HepG2 (cell line): ENCODE data around the gene DHX57. TPM values are rescaled to one million over a fixed set of nuclear protein-coding genes. Genes with fewer than 3 reads are reported as not detected.
A peak's percentile ranks its signal among the peaks of the same experiment; 100 is the strongest.

Experiments
- ATAD3A ChIP-seq: sonication (generic); formaldehyde crosslinking; IDR thresholded peaks from 2 replicates; pipeline ENCODE4 v1.4.0; 2020; ENCODE audit warnings: missing genetic modification reagents
- DR1 ChIP-seq: sonication (generic); formaldehyde crosslinking; IDR thresholded peaks from 2 replicates; pipeline ENCODE4 v1.8.0; 2021; ENCODE audit warnings: mild to moderate bottlenecking, missing genetic modification reagents, inconsistent platforms
- ETV6 ChIP-seq: sonication (generic); formaldehyde crosslinking; conservative IDR thresholded peaks from 2 replicates; pipeline ENCODE4 v1.4.0; 2020; ENCODE audit warnings: missing genetic modification reagents
- FOXA1 ChIP-seq, 2 experiments: fragments of 450-650 bp in 1 of 2; sonication (generic) in 1 of 2; formaldehyde crosslinking in 1 of 2; IDR thresholded peaks; 2 replicates each; pipeline versions ENCODE4 v1.4.0 to v1.6.1; 2016 to 2020; ENCODE audit warnings: missing genetic modification reagents in 1 of 2
- GATAD2A ChIP-seq: IDR thresholded peaks from 2 replicates; pipeline ENCODE4 v1.6.1; 2016
- HDAC1 ChIP-seq: sonication (generic); formaldehyde crosslinking; IDR thresholded peaks from 2 replicates; pipeline ENCODE4 v1.5.1; 2020; ENCODE audit warnings: mild to moderate bottlenecking, missing genetic modification reagents
- HNRNPH1 ChIP-seq: fragments of 200-400 bp; formaldehyde crosslinking; optimal IDR thresholded peaks from 2 replicates; pipeline ENCODE3; 2017; ENCODE audit warnings: mild to moderate bottlenecking, low read depth, low read length
- MAFF ChIP-seq: IDR thresholded peaks from 2 replicates; pipeline ENCODE4 v1.6.1; 2011; ENCODE audit warnings: low read depth, low read length, improper control_type of control experiment
- SIN3A ChIP-seq: IDR thresholded peaks from 2 replicates; pipeline ENCODE4 v1.6.1; 2011; ENCODE audit warnings: low read depth, mild to moderate bottlenecking, control low read depth, low read length, borderline replicate concordance
- SOX6 ChIP-seq, 2 experiments: fragments of 450-650 bp in 1 of 2; sonication (generic) in 1 of 2; formaldehyde crosslinking in 1 of 2; IDR thresholded peaks; 2 replicates each; pipeline versions ENCODE4 v1.4.0 to v1.6.1; 2017 to 2020; ENCODE audit warnings: antibody characterized with exemption in 1 of 2, mild to moderate bottlenecking in 1 of 2, missing genetic modification reagents in 1 of 2
- TAF1 ChIP-seq: sonication (generic); formaldehyde crosslinking; IDR thresholded peaks from 2 replicates; pipeline ENCODE4 v1.4.0; 2020; ENCODE audit warnings: missing genetic modification reagents
- ZKSCAN5 ChIP-seq: sonication (generic); formaldehyde crosslinking; IDR thresholded peaks from 2 replicates; pipeline ENCODE4 v1.5.1; 2020; ENCODE audit warnings: mild to moderate bottlenecking, missing genetic modification reagents
- ZNF343 ChIP-seq: sonication (generic); formaldehyde crosslinking; IDR thresholded peaks from 2 replicates; pipeline ENCODE4 v1.4.0; 2020; ENCODE audit warnings: mild to moderate bottlenecking, missing genetic modification reagents
- ZNF484 ChIP-seq: sonication (generic); formaldehyde crosslinking; IDR thresholded peaks from 2 replicates; pipeline ENCODE4 v1.5.1; 2020; ENCODE audit warnings: mild to moderate bottlenecking, low read depth, missing genetic modification reagents, borderline replicate concordance
- polyA plus RNA-seq, 8 experiments: library from polyadenylated mRNA; depleted of rRNA in 3 of 8; stranded (reverse) in 7 of 8; unstranded in 1 of 8; fragments of >200 nt; fragmentation: Illumina TruSeq in 4 of 8; extraction: Trizol in 4 of 8; gene quantifications; 2 replicates each; pipeline versions ENCODE4 v1.2.1 to v1.2.3, GENCODE V29; 2011 to 2016; ENCODE audit warnings: low read depth in 4 of 8, missing spikeins in 1 of 8, mixed read lengths in 1 of 8; ENCODE audit not compliant: insufficient read depth in 1 of 8
- total RNA-seq, 5 experiments: library from RNA; depleted of rRNA; stranded (reverse); fragments of >200 nt; fragmentation: Illumina TruSeq; extraction: Trizol; gene quantifications; 2 replicates each; pipeline ENCODE4 v1.2.3, GENCODE V29; 2016; ENCODE audit warnings: low read depth in 1 of 5
- TF ChIP-seq, protein P1 (sequence below): IDR thresholded peaks from 2 replicates; pipeline ENCODE4 v1.6.1; 2016; ENCODE audit warnings: low read depth, missing genetic modification reagents, missing compliant biosample characterization
- TF ChIP-seq, protein P2 (sequence below): sonication (generic); formaldehyde crosslinking; IDR thresholded peaks from 2 replicates; pipeline ENCODE4 v1.9.0; 2022; ENCODE audit warnings: low read depth, missing genetic modification reagents
- TF ChIP-seq, protein P3 (sequence below): sonication (generic); formaldehyde crosslinking; IDR thresholded peaks from 2 replicates; pipeline ENCODE4 v1.5.0; 2020; ENCODE audit warnings: mild to moderate bottlenecking, low read depth, missing genetic modification reagents, borderline replicate concordance
- TF ChIP-seq, protein P4 (sequence below): sonication (generic); formaldehyde crosslinking; IDR thresholded peaks from 2 replicates; pipeline ENCODE4 v1.5.0; 2020; ENCODE audit warnings: missing genetic modification reagents
- TF ChIP-seq, protein P5 (sequence below): sonication (generic); formaldehyde crosslinking; IDR thresholded peaks from 2 replicates; pipeline ENCODE4 v1.8.0; 2022; ENCODE audit warnings: missing genetic modification reagents, mild to moderate bottlenecking, moderate library complexity, borderline replicate concordance

The DHX57 gene
- total and polyA plus RNA-seq, 2 of the 13 experiments (the other 11 are each of a cell fraction or from before 2014, with no cell fraction given) = 9.2 to 24.2 TPM

DNA sequence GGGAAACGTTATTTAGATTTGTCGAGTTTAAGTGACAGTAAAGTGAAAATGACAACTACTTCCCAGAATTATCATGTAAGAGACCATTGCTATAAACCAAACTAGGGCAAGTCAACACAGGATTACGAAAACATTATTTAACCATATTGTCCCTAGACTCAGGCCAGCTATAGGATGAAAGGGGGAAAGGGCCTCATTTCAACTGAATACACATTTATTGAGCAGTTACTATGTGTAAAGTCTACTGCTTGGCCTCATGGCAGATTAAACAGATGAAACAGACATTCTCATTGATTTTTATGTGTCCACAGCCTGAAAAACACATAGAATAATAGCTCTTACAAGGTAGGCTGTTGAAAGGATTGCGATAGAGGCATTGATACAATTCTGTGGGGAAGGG lies 46.7 kb upstream of the DHX57 start (continued):
- TF ChIP-seq ZNF484 (CRISPR knock-in tag) (no peak), ETV6 (CRISPR knock-in tag) (no peak), SIN3A (no peak), ZKSCAN5 (CRISPR knock-in tag) (no peak), SOX6 (IDR thresholded peaks at IDR 0.05) (no peak), SOX6 (CRISPR knock-in tag; IDR thresholded peaks at IDR 0.05) (peak; percentile 67; the same call in 1 of the 2 replicates), GATAD2A (CRISPR knock-in tag) (peak; percentile 61), ATAD3A (CRISPR knock-in tag) (no peak), ZNF343 (no peak), HDAC1 (CRISPR knock-in tag) (0 out of 2 replicates have a peak, but pooled peaks have one; percentile 30), DR1 (CRISPR knock-in tag) (no peak), FOXA1 (IDR thresholded peaks at IDR 0.05) (no peak), FOXA1 (CRISPR knock-in tag; IDR thresholded peaks at IDR 0.05) (peak; percentile 56), TAF1 (CRISPR knock-in tag) (no peak), MAFF (no peak), HNRNPH1 (no peak)
- TF ChIP-seq, protein P1, sequence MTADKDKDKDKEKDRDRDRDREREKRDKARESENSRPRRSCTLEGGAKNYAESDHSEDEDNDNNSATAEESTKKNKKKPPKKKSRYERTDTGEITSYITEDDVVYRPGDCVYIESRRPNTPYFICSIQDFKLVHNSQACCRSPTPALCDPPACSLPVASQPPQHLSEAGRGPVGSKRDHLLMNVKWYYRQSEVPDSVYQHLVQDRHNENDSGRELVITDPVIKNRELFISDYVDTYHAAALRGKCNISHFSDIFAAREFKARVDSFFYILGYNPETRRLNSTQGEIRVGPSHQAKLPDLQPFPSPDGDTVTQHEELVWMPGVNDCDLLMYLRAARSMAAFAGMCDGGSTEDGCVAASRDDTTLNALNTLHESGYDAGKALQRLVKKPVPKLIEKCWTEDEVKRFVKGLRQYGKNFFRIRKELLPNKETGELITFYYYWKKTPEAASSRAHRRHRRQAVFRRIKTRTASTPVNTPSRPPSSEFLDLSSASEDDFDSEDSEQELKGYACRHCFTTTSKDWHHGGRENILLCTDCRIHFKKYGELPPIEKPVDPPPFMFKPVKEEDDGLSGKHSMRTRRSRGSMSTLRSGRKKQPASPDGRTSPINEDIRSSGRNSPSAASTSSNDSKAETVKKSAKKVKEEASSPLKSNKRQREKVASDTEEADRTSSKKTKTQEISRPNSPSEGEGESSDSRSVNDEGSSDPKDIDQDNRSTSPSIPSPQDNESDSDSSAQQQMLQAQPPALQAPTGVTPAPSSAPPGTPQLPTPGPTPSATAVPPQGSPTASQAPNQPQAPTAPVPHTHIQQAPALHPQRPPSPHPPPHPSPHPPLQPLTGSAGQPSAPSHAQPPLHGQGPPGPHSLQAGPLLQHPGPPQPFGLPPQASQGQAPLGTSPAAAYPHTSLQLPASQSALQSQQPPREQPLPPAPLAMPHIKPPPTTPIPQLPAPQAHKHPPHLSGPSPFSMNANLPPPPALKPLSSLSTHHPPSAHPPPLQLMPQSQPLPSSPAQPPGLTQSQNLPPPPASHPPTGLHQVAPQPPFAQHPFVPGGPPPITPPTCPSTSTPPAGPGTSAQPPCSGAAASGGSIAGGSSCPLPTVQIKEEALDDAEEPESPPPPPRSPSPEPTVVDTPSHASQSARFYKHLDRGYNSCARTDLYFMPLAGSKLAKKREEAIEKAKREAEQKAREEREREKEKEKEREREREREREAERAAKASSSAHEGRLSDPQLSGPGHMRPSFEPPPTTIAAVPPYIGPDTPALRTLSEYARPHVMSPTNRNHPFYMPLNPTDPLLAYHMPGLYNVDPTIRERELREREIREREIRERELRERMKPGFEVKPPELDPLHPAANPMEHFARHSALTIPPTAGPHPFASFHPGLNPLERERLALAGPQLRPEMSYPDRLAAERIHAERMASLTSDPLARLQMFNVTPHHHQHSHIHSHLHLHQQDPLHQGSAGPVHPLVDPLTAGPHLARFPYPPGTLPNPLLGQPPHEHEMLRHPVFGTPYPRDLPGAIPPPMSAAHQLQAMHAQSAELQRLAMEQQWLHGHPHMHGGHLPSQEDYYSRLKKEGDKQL = peak; percentile 45; the same call in 1 of the 2 replicates
- TF ChIP-seq, protein P2, sequence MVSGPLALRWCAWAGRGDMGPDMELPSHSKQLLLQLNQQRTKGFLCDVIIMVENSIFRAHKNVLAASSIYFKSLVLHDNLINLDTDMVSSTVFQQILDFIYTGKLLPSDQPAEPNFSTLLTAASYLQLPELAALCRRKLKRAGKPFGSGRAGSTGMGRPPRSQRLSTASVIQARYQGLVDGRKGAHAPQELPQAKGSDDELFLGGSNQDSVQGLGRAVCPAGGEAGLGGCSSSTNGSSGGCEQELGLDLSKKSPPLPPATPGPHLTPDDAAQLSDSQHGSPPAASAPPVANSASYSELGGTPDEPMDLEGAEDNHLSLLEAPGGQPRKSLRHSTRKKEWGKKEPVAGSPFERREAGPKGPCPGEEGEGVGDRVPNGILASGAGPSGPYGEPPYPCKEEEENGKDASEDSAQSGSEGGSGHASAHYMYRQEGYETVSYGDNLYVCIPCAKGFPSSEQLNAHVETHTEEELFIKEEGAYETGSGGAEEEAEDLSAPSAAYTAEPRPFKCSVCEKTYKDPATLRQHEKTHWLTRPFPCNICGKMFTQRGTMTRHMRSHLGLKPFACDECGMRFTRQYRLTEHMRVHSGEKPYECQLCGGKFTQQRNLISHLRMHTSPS (CRISPR knock-in tag) = no peak
- TF ChIP-seq, protein P3, sequence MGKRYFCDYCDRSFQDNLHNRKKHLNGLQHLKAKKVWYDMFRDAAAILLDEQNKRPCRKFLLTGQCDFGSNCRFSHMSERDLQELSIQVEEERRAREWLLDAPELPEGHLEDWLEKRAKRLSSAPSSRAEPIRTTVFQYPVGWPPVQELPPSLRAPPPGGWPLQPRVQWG (CRISPR knock-in tag) = no peak
- TF ChIP-seq, protein P4, sequence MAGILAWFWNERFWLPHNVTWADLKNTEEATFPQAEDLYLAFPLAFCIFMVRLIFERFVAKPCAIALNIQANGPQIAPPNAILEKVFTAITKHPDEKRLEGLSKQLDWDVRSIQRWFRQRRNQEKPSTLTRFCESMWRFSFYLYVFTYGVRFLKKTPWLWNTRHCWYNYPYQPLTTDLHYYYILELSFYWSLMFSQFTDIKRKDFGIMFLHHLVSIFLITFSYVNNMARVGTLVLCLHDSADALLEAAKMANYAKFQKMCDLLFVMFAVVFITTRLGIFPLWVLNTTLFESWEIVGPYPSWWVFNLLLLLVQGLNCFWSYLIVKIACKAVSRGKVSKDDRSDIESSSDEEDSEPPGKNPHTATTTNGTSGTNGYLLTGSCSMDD (CRISPR knock-in tag) = no peak
- TF ChIP-seq, protein P5, sequence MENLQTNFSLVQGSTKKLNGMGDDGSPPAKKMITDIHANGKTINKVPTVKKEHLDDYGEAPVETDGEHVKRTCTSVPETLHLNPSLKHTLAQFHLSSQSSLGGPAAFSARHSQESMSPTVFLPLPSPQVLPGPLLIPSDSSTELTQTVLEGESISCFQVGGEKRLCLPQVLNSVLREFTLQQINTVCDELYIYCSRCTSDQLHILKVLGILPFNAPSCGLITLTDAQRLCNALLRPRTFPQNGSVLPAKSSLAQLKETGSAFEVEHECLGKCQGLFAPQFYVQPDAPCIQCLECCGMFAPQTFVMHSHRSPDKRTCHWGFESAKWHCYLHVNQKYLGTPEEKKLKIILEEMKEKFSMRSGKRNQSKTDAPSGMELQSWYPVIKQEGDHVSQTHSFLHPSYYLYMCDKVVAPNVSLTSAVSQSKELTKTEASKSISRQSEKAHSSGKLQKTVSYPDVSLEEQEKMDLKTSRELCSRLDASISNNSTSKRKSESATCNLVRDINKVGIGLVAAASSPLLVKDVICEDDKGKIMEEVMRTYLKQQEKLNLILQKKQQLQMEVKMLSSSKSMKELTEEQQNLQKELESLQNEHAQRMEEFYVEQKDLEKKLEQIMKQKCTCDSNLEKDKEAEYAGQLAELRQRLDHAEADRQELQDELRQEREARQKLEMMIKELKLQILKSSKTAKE (CRISPR knock-in tag) = peak; percentile 31; the same call in 1 of the 2 replicates
